ENCODE results near the gene CACNA1C. TPM values are rescaled to one million over a fixed set of nuclear protein-coding genes. Genes with fewer than 3 reads are reported as not detected.
A peak's percentile ranks its signal among the peaks of the same experiment; 100 is the strongest.

Gene CACNA1C
- total RNA-seq, 2 donors from 2014 or later, result 70.0 to 127 TPM

DNA sequence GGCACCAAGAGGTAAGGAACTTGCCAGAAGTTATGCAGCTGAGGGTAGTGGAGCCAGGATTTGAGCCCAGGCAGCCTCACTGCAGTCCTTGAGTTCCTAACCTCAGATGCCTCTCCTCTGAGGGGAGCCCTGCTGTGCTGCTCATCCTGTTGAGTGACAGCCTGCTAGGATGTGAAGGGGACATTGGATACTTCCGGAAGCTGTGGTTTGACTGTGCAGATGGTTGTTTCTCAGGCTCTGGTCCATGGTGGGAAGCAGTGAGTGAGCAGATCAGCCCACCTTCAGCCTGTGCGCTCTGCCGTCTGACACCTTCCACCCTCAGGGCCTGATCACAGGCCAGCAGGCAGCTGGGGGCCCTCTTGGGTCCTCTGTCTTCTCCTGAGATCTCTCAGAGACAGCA, 253.2 kb downstream of the CACNA1C start:
- ATAC-seq (ENCODE audit: insufficient number of reproducible peaks, low FRiP score, low read depth), result no peak
- Histone ChIP-seq H3K4me1 (ENCODE audit: control insufficient read depth in 1 of 2, low read depth in 2 of 2) (peaks cover 28 to 72% of the 10 kb centered on the region in 2 donors), H3K9me3 (no peaks in the 10 kb centered on the region), H3K27me3 (replicated peaks; ENCODE audit: insufficient read depth) (no peaks in the 10 kb centered on the region), H3K36me3 (no peaks in the 10 kb centered on the region), H3K27ac (peak overlapping the region; percentile 43 to 72), H3K4me3 (no peak overlapping the region)
- DNase-seq (ENCODE audit: low spot score), result no peak
- no peak for TF ChIP-seq CTCF (IDR thresholded peaks at IDR 0.05)

- TF ChIP-seq CTCF (IDR thresholded peaks at IDR 0.05), result no peak
- ATAC-seq (ENCODE audit: insufficient number of reproducible peaks, low FRiP score, low read depth), result no peak
- no peaks in the 10 kb centered on the region for H3K36me3 ChIP-seq
- no peaks in the 10 kb centered on the region for H3K9me3 ChIP-seq
- no peak for DNase-seq (ENCODE audit: low spot score)
- H3K27me3 ChIP-seq (replicated peaks; ENCODE audit: insufficient read depth), result no peaks in the 10 kb centered on the region
- peak overlapping the region; percentile 43 to 72 for H3K27ac ChIP-seq
- peaks cover 21 to 72% of the 10 kb centered on the region in 2 donors for H3K4me1 ChIP-seq (ENCODE audit: control insufficient read depth in 1 of 2, low read depth in 2 of 2)
- H3K4me3 ChIP-seq, result no peak overlapping the region
Measured at GRCh38 chr12:2306735-2307134, 253.9 kb downstream of the CACNA1C start.

DNA sequence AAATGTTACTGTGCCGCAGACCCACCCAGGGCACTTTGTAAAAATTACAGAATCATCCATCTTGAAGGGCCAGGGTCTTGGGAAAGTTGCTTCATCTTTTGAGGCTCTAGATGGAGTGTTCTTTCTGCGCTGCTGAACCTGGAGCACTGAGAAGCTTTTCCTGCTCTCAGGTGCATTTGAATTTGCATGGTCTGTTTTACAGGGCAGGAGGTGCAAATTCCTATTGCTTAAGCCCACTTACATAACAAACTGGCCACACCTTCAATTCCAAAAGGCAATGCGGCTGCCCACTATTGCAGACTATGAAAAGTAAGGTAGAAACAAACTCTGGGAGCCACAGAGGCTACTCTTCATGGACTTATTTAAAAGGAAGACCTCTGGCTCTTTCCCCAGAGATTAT, 254.8 kb downstream of the CACNA1C start:
- no peak for DNase-seq (ENCODE audit: low spot score)
- no peak for TF ChIP-seq CTCF (IDR thresholded peaks at IDR 0.05)
- Histone ChIP-seq H3K27me3 (replicated peaks; ENCODE audit: insufficient read depth) (no peaks in the 10 kb centered on the region), H3K4me3 (no peak overlapping the region), H3K27ac (no peak overlapping the region), H3K4me1 (ENCODE audit: control insufficient read depth in 1 of 2, low read depth in 2 of 2) (peaks cover 18 to 65% of the 10 kb centered on the region in 2 donors), H3K9me3 (no peaks in the 10 kb centered on the region), H3K36me3 (no peaks in the 10 kb centered on the region)
- no peak for ATAC-seq (ENCODE audit: insufficient number of reproducible peaks, low FRiP score, low read depth)

DNA sequence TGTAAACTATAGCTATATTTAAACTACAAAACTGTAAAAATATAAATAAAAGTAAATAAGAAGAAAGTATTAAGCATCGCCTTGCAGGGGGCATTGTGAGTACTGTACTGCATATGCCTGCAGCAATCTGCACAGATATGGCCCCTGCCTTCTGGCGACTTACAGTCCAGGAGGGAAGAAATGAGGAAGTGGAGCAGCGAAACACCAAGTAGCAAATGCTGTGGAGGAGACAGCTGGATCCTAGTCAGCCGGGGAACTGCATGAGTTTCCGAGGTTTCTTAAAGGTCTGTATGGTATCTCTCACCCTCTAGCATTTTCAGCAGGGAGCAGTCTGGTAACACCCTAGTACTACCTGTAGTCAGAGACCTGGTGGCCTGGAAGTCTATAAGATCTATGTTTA, 256.9 kb downstream of the CACNA1C start:
- Histone ChIP-seq H3K4me1 (ENCODE audit: control insufficient read depth in 1 of 2, low read depth in 2 of 2) (peaks cover 8 to 44% of the 10 kb centered on the region in 2 donors), H3K27ac (no peak overlapping the region), H3K27me3 (replicated peaks; ENCODE audit: insufficient read depth) (no peaks in the 10 kb centered on the region), H3K4me3 (no peak overlapping the region), H3K9me3 (no peaks in the 10 kb centered on the region), H3K36me3 (no peaks in the 10 kb centered on the region)
- no peak for ATAC-seq (ENCODE audit: insufficient number of reproducible peaks, low FRiP score, low read depth)
- no peak for DNase-seq (ENCODE audit: low spot score)
- TF ChIP-seq CTCF (IDR thresholded peaks at IDR 0.05), result no peak

- Histone ChIP-seq H3K9me3 (no peaks in the 10 kb centered on the region), H3K27me3 (replicated peaks; ENCODE audit: insufficient read depth) (no peaks in the 10 kb centered on the region), H3K4me1 (ENCODE audit: control insufficient read depth in 1 of 2, low read depth in 2 of 2) (peaks cover 3 to 28% of the 10 kb centered on the region in 2 donors), H3K27ac (no peak overlapping the region), H3K4me3 (no peak overlapping the region), H3K36me3 (no peaks in the 10 kb centered on the region)
- DNase-seq (ENCODE audit: low spot score) (no peak), ATAC-seq (ENCODE audit: insufficient number of reproducible peaks, low FRiP score, low read depth) (no peak)
- TF ChIP-seq CTCF (IDR thresholded peaks at IDR 0.05), result no peak
Measured at GRCh38 chr12:2311020-2311778, 258.4 kb downstream of the CACNA1C start.

All from thoracic aorta (tissue), 2 donors.